Prostate gland (tissue), 2 donors: ENCODE data around the gene SACM1L.

Experiments
- CTCF ChIP-seq, 4 experiments: fragments of 200-600 bp in 2 of 4; fragments of 450-650 bp in 2 of 4; sonication (generic) in 2 of 4; IDR thresholded peaks; 1 replicate in 3 of 4; 2 replicates in 1 of 4; pipeline ENCODE4 v1.5.1; 2016 to 2019; ENCODE audit warnings: antibody characterized with exemption in 4 of 4, mild to moderate bottlenecking in 2 of 4, moderate library complexity in 2 of 4
- POLR2A ChIP-seq: fragments of 450-650 bp; IDR thresholded peaks from one replicate; pipeline ENCODE4 v1.6.1; 2016; ENCODE audit warnings: antibody characterized with exemption, mild to moderate bottlenecking

- no peak for TF ChIP-seq CTCF (IDR thresholded peaks at IDR 0.05)
- TF ChIP-seq POLR2A: no peak
Observed at GRCh38 chr3:45642731-45643152, 46.5 kb upstream of the SACM1L start.
